Testis (tissue), 2 donors: ENCODE data around the gene MMP3.

Experiments used
- CTCF ChIP-seq, 3 experiments: fragments of 450-650 bp in 2 of 3; fragments of 200-600 bp in 1 of 3; sonication (generic) in 1 of 3; IDR thresholded peaks; one replicate each; pipeline ENCODE4 v1.5.1; 2016 to 2019; ENCODE audit warnings: antibody characterized with exemption in 3 of 3, mild to moderate bottlenecking in 2 of 3, moderate library complexity in 1 of 3
- POLR2A ChIP-seq: fragments of 450-650 bp; IDR thresholded peaks from one replicate; pipeline ENCODE4 v1.6.1; 2017; ENCODE audit warnings: antibody characterized with exemption, mild to moderate bottlenecking, moderate library complexity

GRCh38 chr11:102868339-102868738, 24.9 kb upstream of the MMP3 start:
- TF ChIP-seq CTCF (IDR thresholded peaks at IDR 0.05), result no peak
- TF ChIP-seq POLR2A, result no peak
